ENCODE measurements around the gene EXOC5.

- TF ChIP-seq ZNF263 (CRISPR knock-in tag; IDR thresholded peaks at IDR 0.05; ENCODE audit: low read depth) (no peak), MXD4 (CRISPR knock-in tag; IDR thresholded peaks at IDR 0.05; ENCODE audit: borderline replicate concordance) (no peak), ESRRA (CRISPR knock-in tag; IDR thresholded peaks at IDR 0.05; ENCODE audit: borderline replicate concordance) (no peak), ZSCAN18 (CRISPR knock-in tag; IDR thresholded peaks at IDR 0.05) (no peak), PREB (CRISPR knock-in tag; IDR thresholded peaks at IDR 0.05; ENCODE audit: borderline replicate concordance) (no peak), JUN (CRISPR knock-in tag; IDR thresholded peaks at IDR 0.05) (no peak)
- TF ChIP-seq, protein P1, sequence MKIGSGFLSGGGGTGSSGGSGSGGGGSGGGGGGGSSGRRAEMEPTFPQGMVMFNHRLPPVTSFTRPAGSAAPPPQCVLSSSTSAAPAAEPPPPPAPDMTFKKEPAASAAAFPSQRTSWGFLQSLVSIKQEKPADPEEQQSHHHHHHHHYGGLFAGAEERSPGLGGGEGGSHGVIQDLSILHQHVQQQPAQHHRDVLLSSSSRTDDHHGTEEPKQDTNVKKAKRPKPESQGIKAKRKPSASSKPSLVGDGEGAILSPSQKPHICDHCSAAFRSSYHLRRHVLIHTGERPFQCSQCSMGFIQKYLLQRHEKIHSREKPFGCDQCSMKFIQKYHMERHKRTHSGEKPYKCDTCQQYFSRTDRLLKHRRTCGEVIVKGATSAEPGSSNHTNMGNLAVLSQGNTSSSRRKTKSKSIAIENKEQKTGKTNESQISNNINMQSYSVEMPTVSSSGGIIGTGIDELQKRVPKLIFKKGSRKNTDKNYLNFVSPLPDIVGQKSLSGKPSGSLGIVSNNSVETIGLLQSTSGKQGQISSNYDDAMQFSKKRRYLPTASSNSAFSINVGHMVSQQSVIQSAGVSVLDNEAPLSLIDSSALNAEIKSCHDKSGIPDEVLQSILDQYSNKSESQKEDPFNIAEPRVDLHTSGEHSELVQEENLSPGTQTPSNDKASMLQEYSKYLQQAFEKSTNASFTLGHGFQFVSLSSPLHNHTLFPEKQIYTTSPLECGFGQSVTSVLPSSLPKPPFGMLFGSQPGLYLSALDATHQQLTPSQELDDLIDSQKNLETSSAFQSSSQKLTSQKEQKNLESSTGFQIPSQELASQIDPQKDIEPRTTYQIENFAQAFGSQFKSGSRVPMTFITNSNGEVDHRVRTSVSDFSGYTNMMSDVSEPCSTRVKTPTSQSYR (CRISPR knock-in tag; IDR thresholded peaks at IDR 0.05), result no peak
- TF ChIP-seq, protein P2, sequence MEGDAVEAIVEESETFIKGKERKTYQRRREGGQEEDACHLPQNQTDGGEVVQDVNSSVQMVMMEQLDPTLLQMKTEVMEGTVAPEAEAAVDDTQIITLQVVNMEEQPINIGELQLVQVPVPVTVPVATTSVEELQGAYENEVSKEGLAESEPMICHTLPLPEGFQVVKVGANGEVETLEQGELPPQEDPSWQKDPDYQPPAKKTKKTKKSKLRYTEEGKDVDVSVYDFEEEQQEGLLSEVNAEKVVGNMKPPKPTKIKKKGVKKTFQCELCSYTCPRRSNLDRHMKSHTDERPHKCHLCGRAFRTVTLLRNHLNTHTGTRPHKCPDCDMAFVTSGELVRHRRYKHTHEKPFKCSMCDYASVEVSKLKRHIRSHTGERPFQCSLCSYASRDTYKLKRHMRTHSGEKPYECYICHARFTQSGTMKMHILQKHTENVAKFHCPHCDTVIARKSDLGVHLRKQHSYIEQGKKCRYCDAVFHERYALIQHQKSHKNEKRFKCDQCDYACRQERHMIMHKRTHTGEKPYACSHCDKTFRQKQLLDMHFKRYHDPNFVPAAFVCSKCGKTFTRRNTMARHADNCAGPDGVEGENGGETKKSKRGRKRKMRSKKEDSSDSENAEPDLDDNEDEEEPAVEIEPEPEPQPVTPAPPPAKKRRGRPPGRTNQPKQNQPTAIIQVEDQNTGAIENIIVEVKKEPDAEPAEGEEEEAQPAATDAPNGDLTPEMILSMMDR (IDR thresholded peaks at IDR 0.05), result no peak
- TF ChIP-seq, protein P3, sequence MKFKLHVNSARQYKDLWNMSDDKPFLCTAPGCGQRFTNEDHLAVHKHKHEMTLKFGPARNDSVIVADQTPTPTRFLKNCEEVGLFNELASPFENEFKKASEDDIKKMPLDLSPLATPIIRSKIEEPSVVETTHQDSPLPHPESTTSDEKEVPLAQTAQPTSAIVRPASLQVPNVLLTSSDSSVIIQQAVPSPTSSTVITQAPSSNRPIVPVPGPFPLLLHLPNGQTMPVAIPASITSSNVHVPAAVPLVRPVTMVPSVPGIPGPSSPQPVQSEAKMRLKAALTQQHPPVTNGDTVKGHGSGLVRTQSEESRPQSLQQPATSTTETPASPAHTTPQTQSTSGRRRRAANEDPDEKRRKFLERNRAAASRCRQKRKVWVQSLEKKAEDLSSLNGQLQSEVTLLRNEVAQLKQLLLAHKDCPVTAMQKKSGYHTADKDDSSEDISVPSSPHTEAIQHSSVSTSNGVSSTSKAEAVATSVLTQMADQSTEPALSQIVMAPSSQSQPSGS (CRISPR knock-in tag; IDR thresholded peaks at IDR 0.05; ENCODE audit: borderline replicate concordance, low read depth), result no peak
Observed at GRCh38 chr14:57171363-57171762, 97.3 kb downstream of the EXOC5 start.
